Spleen (tissue), 11 donors: Measurements from ENCODE around the gene FCN3. TPM values are rescaled to one million over a fixed set of nuclear protein-coding genes. Genes with fewer than 3 reads are reported as not detected.

Experiments used
- DNase-seq: peaks from one replicate; pipeline ENCODE4 v3.0.0-alpha.2; 2020
- H3K27ac ChIP-seq, 8 donors: fragments of 200-600 bp; sonication (generic) in 7 of 8; 1 replicate in 4 of 8; 2 replicates in 4 of 8; pipeline versions ENCODE4 v1.5.0 to v1.8.0; 2016 to 2021; ENCODE audit warnings: inconsistent platforms in 4 of 8, mild to moderate bottlenecking in 4 of 8, moderate library complexity in 1 of 8
- H3K27me3 ChIP-seq, 7 donors: fragments of 200-600 bp; sonication (generic) in 6 of 7; replicated peaks in 1 of 7; 1 replicate in 4 of 7; 2 replicates in 3 of 7; pipeline versions ENCODE4 v1.5.0 to v1.8.0; 2016 to 2021; ENCODE audit warnings: inconsistent platforms in 3 of 7, mild to moderate bottlenecking in 1 of 7
- H3K36me3 ChIP-seq, 6 donors: fragments of 200-600 bp; sonication (generic) in 5 of 6; 1 replicate in 4 of 6; 2 replicates in 2 of 6; pipeline versions ENCODE4 v1.5.0 to v1.8.0; 2016 to 2021; ENCODE audit warnings: inconsistent platforms in 2 of 6
- H3K4me1 ChIP-seq, 6 donors: fragments of 200-600 bp; sonication (generic) in 5 of 6; 1 replicate in 3 of 6; 2 replicates in 3 of 6; pipeline versions ENCODE4 v1.5.0 to v1.8.0; 2016 to 2021; ENCODE audit warnings: inconsistent platforms in 3 of 6
- H3K4me3 ChIP-seq, 8 donors: fragments of 200-600 bp; sonication (generic) in 7 of 8; 1 replicate in 4 of 8; 2 replicates in 4 of 8; pipeline versions ENCODE4 v1.5.0 to v1.8.0; 2016 to 2021; ENCODE audit warnings: inconsistent platforms in 4 of 8, mild to moderate bottlenecking in 4 of 8, moderate library complexity in 2 of 8
- H3K9me3 ChIP-seq, 8 donors: fragments of 200-600 bp; sonication (generic) in 7 of 8; 1 replicate in 4 of 8; 2 replicates in 4 of 8; pipeline versions ENCODE4 v1.5.0 to v1.8.0; 2016 to 2021; ENCODE audit warnings: inconsistent platforms in 4 of 8
- POLR2A ChIP-seq, 3 donors: fragments of 450-650 bp; IDR thresholded peaks; one replicate each; pipeline ENCODE4 v1.5.1; 2017; ENCODE audit warnings: antibody characterized with exemption in 3 of 3, mild to moderate bottlenecking in 1 of 3
- POLR2AphosphoS5 ChIP-seq, 3 donors: sonication (generic); formaldehyde crosslinking; IDR thresholded peaks; one replicate each; pipeline ENCODE4 v1.5.1; 2017; ENCODE audit warnings: antibody characterized with exemption in 3 of 3
- WGBS, 5 donors: extraction: QIAGEN DNeasy Blood & Tissue Kit in 3 of 5; methylation state at CpG; one replicate each; pipeline versions ENCODE4 v1.1.5 to v1.1.7; 2013 to 2018; 5-methylcytosine and 5-hydroxymethylcytosine counted together
- intact Hi-C: fragments of 100-400 bp; cut with DNase I; formaldehyde crosslinking; loops from one replicate; pipeline ENCODE4 v1.15.0; 2023; ENCODE audit warnings: low total_unique reads
- polyA plus RNA-seq, 3 donors: library from polyadenylated mRNA; stranded (reverse); fragments of 200-250 nt; gene quantifications; one replicate each; pipeline ENCODE4 v1.2.1, GENCODE V29; 2013
- total RNA-seq, 7 donors: library from RNA; depleted of rRNA in 3 of 7; stranded (reverse); fragments of >200 nt in 3 of 7; fragmentation: NEBNext Ultra II Directional in 4 of 7; extraction: Animal tissue kit (Norgen Biotek cat#: 25700) in 4 of 7; gene quantifications; one replicate each; pipeline versions ENCODE4 v1.1.0 to v1.2.1, GENCODE V29; 2016 to 2021
- TF ChIP-seq, protein P1 (sequence below), 11 experiments: fragments of 200-600 bp in 7 of 11; fragments of 450-650 bp in 4 of 11; sonication (generic) in 4 of 11; IDR thresholded peaks in 8 of 11; conservative IDR thresholded peaks in 3 of 11; 1 replicate in 7 of 11; 2 replicates in 4 of 11; pipeline versions ENCODE4 v1.4.0 to v1.8.0; 2016 to 2021; ENCODE audit warnings: antibody characterized with exemption in 11 of 11, inconsistent platforms in 4 of 11, mild to moderate bottlenecking in 1 of 11
- donor health status: healthy with polysubstance abuse.
- donor health status: DM: no; HTN: no; CAD: no; lungs with moderate emphysema.
- donor health status: DM: no; HTN: no; CAD: no.
- donor health status: Bipolar disorder and iron deficiency.
- donor health status: healthy.
- donor health status: DM: no; HTN: no; CAD: no.
- donor health status: DM: yes; HTN: yes; CAD: no.

Gene FCN3
- total and polyA plus RNA-seq, 10 donors, result 3.7 to 21.7 (median 9.2) TPM

DNA sequence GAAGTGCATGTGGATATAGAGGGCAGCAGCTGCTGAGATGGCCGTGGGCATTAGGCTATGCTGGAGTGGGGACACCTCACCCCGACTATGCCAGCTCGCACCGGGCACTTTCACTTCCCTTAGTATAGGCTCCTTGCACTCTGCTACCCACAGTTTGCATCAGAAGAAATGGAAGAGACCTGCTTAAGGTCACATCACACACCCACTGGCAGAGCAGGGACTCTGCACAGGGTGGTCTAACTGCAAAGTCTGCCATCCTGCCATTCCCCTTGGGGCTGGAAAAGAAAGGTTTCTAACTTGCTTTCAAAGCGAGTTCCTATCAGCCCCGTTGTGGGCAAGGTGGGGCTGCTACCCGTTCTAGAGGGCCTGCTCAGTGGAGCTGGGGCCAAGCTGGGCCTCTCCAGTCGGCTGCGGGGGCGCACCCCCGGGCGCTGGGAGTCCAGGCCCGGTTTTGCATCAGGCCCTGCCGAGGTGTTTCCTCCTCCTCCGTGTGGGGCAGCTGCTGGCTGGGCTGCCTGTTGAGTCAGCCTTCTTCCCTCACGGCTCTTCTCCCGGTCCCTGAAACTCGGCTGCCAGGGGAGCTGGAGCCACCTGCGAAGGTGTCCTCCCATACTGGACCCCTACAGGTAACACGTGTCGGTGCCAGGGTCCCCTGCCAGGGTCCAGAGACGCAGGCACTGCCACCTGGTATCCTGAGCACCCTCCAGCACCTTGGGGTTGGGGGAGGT is 32.9 kb downstream of the FCN3 start, which contains the start of gene SYTL1:
Gene SYTL1, plus strand, starts transcription at position 498 of the 728 bp plus-strand sequence. CDS start 3,313 bp downstream, outside the sequence.
- H3K4me1 ChIP-seq, result peaks cover 7 to 81% (median 41%) of the 10 kb centered on the region in 6 donors
- peak within 1 kb of the TSS; percentile 88 to 98 (median 94) for H3K27ac ChIP-seq

GRCh38 chr1:27339213-27339612 is 35.4 kb downstream of the FCN3 start:
- TF ChIP-seq POLR2AphosphoS5 (IDR thresholded peaks at IDR 0.05) (no peak), POLR2A (IDR thresholded peaks at IDR 0.05) (no peak)
- TF ChIP-seq, protein P1, sequence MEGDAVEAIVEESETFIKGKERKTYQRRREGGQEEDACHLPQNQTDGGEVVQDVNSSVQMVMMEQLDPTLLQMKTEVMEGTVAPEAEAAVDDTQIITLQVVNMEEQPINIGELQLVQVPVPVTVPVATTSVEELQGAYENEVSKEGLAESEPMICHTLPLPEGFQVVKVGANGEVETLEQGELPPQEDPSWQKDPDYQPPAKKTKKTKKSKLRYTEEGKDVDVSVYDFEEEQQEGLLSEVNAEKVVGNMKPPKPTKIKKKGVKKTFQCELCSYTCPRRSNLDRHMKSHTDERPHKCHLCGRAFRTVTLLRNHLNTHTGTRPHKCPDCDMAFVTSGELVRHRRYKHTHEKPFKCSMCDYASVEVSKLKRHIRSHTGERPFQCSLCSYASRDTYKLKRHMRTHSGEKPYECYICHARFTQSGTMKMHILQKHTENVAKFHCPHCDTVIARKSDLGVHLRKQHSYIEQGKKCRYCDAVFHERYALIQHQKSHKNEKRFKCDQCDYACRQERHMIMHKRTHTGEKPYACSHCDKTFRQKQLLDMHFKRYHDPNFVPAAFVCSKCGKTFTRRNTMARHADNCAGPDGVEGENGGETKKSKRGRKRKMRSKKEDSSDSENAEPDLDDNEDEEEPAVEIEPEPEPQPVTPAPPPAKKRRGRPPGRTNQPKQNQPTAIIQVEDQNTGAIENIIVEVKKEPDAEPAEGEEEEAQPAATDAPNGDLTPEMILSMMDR (IDR thresholded peaks at IDR 0.05 in 8 of 11, conservative IDR thresholded peaks at IDR 0.05 in 3 of 11), result no peak
- Histone ChIP-seq H3K9me3 (no peaks in the 10 kb centered on the region), H3K36me3 (peaks cover 0 to 47% (median 31%) of the 10 kb centered on the region in 6 donors), H3K27me3 (no peaks in the 10 kb centered on the region), H3K27ac (peak overlapping the region in 2 of 8 donors; percentile 95 to 98), H3K4me3 (no peak overlapping the region), H3K4me1 (peaks cover 7 to 56% (median 34%) of the 10 kb centered on the region in 6 donors)
- 42 to 77% (median 67%) methylated on average over 5 of the region's 5 CpGs for WGBS, 5 donors
- no peak for DNase-seq
- intact Hi-C loops, result no loop called here

More for the DNA sequence above, 32.9 kb downstream of the FCN3 start, which contains the start of gene SYTL1:
- no peaks in the 10 kb centered on the region for H3K9me3 ChIP-seq
- H3K4me3 ChIP-seq, result peak within 1 kb of the TSS; percentile 39 to 87 (median 59)
- WGBS, 5 donors, result 11 to 21% (median 14%) methylated on average over 17 to 22 of the region's 22 CpGs
- intact Hi-C loops, result no loop called here
- DNase-seq, result peak; percentile 94
- H3K36me3 ChIP-seq, result peaks cover 0 to 40% (median 20%) of the 10 kb centered on the region in 6 donors
- H3K27me3 ChIP-seq, result no peaks in the 10 kb centered on the region
- TF ChIP-seq, protein P1 (IDR thresholded peaks at IDR 0.05 in 8 of 11, conservative IDR thresholded peaks at IDR 0.05 in 3 of 11), result no peak
- TF ChIP-seq POLR2A (IDR thresholded peaks at IDR 0.05) (peak in 1 of 3 donors; percentile 65), POLR2AphosphoS5 (IDR thresholded peaks at IDR 0.05) (peak; percentile 67 to 78 (median 70))

- peaks cover 7 to 52% (median 30%) of the 10 kb centered on the region in 6 donors for H3K4me1 ChIP-seq
- no peak for TF ChIP-seq POLR2A (IDR thresholded peaks at IDR 0.05)
- TF ChIP-seq POLR2AphosphoS5 (IDR thresholded peaks at IDR 0.05), result no peak
- TF ChIP-seq, protein P1 (IDR thresholded peaks at IDR 0.05 in 8 of 11, conservative IDR thresholded peaks at IDR 0.05 in 3 of 11), result no peak
- peaks cover 4 to 52% (median 36%) of the 10 kb centered on the region in 6 donors for H3K36me3 ChIP-seq
- peak overlapping the region in 2 of 8 donors; percentile 95 to 98 for H3K27ac ChIP-seq
- no peaks in the 10 kb centered on the region for H3K27me3 ChIP-seq
- intact Hi-C loops, result no loop called here
- H3K9me3 ChIP-seq, result no peaks in the 10 kb centered on the region
- DNase-seq, result no peak
- H3K4me3 ChIP-seq, result no peak overlapping the region
- 93 to 97% (median 94%) methylated on average over 6 of the region's 6 CpGs for WGBS, 5 donors
These were observed 35.9 kb downstream of the FCN3 start for GRCh38 chr1:27338751-27339150.

- Histone ChIP-seq H3K4me3 (no peak overlapping the region), H3K27me3 (no peaks in the 10 kb centered on the region), H3K9me3 (no peaks in the 10 kb centered on the region), H3K4me1 (peaks cover 16 to 47% (median 30%) of the 10 kb centered on the region in 6 donors), H3K36me3 (peaks cover 4 to 72% (median 50%) of the 10 kb centered on the region in 6 donors), H3K27ac (no peak overlapping the region)
- no peak for DNase-seq
- intact Hi-C loops, result no loop called here
- TF ChIP-seq POLR2A (IDR thresholded peaks at IDR 0.05) (no peak), POLR2AphosphoS5 (IDR thresholded peaks at IDR 0.05) (peak in 1 of 3 donors; percentile 3)
- TF ChIP-seq, protein P1 (IDR thresholded peaks at IDR 0.05 in 8 of 11, conservative IDR thresholded peaks at IDR 0.05 in 3 of 11), result no peak
- 91 to 96% (median 94%) methylated on average over 5 of the region's 5 CpGs for WGBS, 5 donors
These were observed 37.9 kb downstream of the FCN3 start for GRCh38 chr1:27336756-27337155.
